Activated CD4-positive, alpha-beta T cell treated with anti-CD3 and anti-CD28 coated beads, Interleukin-2, Interleukin-4, amounts not matched to agents 100 ng/mL and 50 ng/mL, durations not matched to agents 16 hours and 8 hours (primary cell): ENCODE results near the gene BRICD5.
A peak's percentile ranks its signal among the peaks of the same experiment; 100 is the strongest.

ENCODE experiments used
- DNase-seq: peaks from one replicate; pipeline ENCODE4 v3.0.0-alpha.2; 2020; ENCODE audit warnings: low spot score

BRICD5 gene

GRCh38 chr16:2237493-2238149 is 27.0 kb upstream of the BRICD5 start:
- DNase-seq, result no peak

GRCh38 chr16:2237102-2237482 is 26.4 kb upstream of the BRICD5 start:
- no peak for DNase-seq

GRCh38 chr16:2236337-2237101 is 25.9 kb upstream of the BRICD5 start, which contains the start of gene DNASE1L2:
Gene DNASE1L2 (plus strand): TSS chr16:2236444. CDS start chr16:2236817, 373 bp downstream.
- DNase-seq, result no peak

GRCh38 chr16:2235695-2236336 is 25.2 kb upstream of the BRICD5 start:
- DNase-seq, result no peak

- DNase-seq, result no peak
Observed at GRCh38 chr16:2235234-2235651, 24.6 kb upstream of the BRICD5 start.

GRCh38 chr16:2234813-2235170 is 24.1 kb upstream of the BRICD5 start:
- DNase-seq, result no peak

GRCh38 chr16:2233872-2234812 is 23.5 kb upstream of the BRICD5 start:
- no peak for DNase-seq

GRCh38 chr16:2233046-2233775 is 22.5 kb upstream of the BRICD5 start:
- DNase-seq, result no peak

- DNase-seq, result no peak
Observed at GRCh38 chr16:2232094-2232990, 21.7 kb upstream of the BRICD5 start.

GRCh38 chr16:2231016-2231931 is 20.6 kb upstream of the BRICD5 start:
- no peak for DNase-seq

- DNase-seq, result no peak
Observed at GRCh38 chr16:2230376-2230775, 19.7 kb upstream of the BRICD5 start.

GRCh38 chr16:2229632-2230250 is 19.1 kb upstream of the BRICD5 start:
- DNase-seq, result no peak

- DNase-seq, result no peak
Observed at GRCh38 chr16:2229091-2229490, 18.4 kb upstream of the BRICD5 start.

- no peak for DNase-seq
Observed at GRCh38 chr16:2228161-2228824, 17.6 kb upstream of the BRICD5 start.

- DNase-seq, result no peak
Observed at GRCh38 chr16:2226918-2227317, 16.3 kb upstream of the BRICD5 start.

GRCh38 chr16:2226245-2226793 is 15.7 kb upstream of the BRICD5 start:
- no peak for DNase-seq

GRCh38 chr16:2223942-2224486 is 13.4 kb upstream of the BRICD5 start:
- DNase-seq, result peak; percentile 32
